HepG2 (cell line): ENCODE results near the gene PKD2L1. TPM values are rescaled to one million over a fixed set of nuclear protein-coding genes. Genes with fewer than 3 reads are reported as not detected.
A peak's percentile ranks its signal among the peaks of the same experiment; 100 is the strongest.

ENCODE experiments used
- AHR ChIP-seq: IDR thresholded peaks from 2 replicates; pipeline ENCODE4 v1.6.1; 2018; ENCODE audit warnings: missing genetic modification reagents, missing compliant biosample characterization
- ATF7-NPFF ChIP-seq: sonication (generic); formaldehyde crosslinking; IDR thresholded peaks from 2 replicates; pipeline ENCODE4 v1.8.1; 2023; ENCODE audit warnings: mild to moderate bottlenecking, low read depth, missing genetic modification reagents, moderate library complexity
- BCLAF1 ChIP-seq: fragments of 450-650 bp; IDR thresholded peaks from 2 replicates; pipeline ENCODE4 v1.6.1; 2017; ENCODE audit warnings: mild to moderate bottlenecking
- ERF ChIP-seq: IDR thresholded peaks from 2 replicates; pipeline ENCODE4 v1.6.1; 2018; ENCODE audit warnings: missing biosample characterization, missing genetic modification reagents
- FOXA3 ChIP-seq: IDR thresholded peaks from 2 replicates; pipeline ENCODE4 v1.6.1; 2016; ENCODE audit warnings: missing genetic modification reagents, missing compliant biosample characterization
- HOMEZ ChIP-seq: IDR thresholded peaks from 2 replicates; pipeline ENCODE4 v1.6.1; 2016; ENCODE audit warnings: low read depth
- IKZF4 ChIP-seq: sonication (generic); formaldehyde crosslinking; IDR thresholded peaks from 2 replicates; pipeline ENCODE4 v1.5.1; 2020; ENCODE audit warnings: borderline replicate concordance, mild to moderate bottlenecking, low read depth, missing genetic modification reagents; ENCODE audit errors: not compliant biosample characterization
- IRX3 ChIP-seq: sonication (generic); formaldehyde crosslinking; IDR thresholded peaks from 2 replicates; pipeline ENCODE4 v1.8.1; 2023; ENCODE audit warnings: mild to moderate bottlenecking, low read depth, missing genetic modification reagents, borderline replicate concordance
- ISL2 ChIP-seq: sonication (generic); formaldehyde crosslinking; IDR thresholded peaks from 2 replicates; pipeline ENCODE4 v1.5.0; 2020; ENCODE audit warnings: missing genetic modification reagents
- JUND ChIP-seq: sonication (generic); formaldehyde crosslinking; IDR thresholded peaks from 2 replicates; pipeline ENCODE4 v1.8.0; 2022; ENCODE audit warnings: mild to moderate bottlenecking, missing genetic modification reagents
- KLF13 ChIP-seq: sonication (generic); formaldehyde crosslinking; IDR thresholded peaks from 2 replicates; pipeline ENCODE4 v1.4.0; 2020; ENCODE audit warnings: mild to moderate bottlenecking, missing genetic modification reagents
- KMT2B ChIP-seq: IDR thresholded peaks from 2 replicates; pipeline ENCODE4 v1.6.1; 2016; ENCODE audit warnings: missing genetic modification reagents, missing compliant biosample characterization
- MBD4 ChIP-seq: IDR thresholded peaks from 2 replicates; pipeline ENCODE4 v1.6.1; 2012; ENCODE audit warnings: low read length, inconsistent platforms, borderline replicate concordance
- MIER3 ChIP-seq: IDR thresholded peaks from 2 replicates; pipeline ENCODE4 v1.6.1; 2016; ENCODE audit warnings: missing compliant biosample characterization, borderline replicate concordance
- NFYB ChIP-seq: sonication (generic); formaldehyde crosslinking; IDR thresholded peaks from 2 replicates; pipeline ENCODE4 v1.4.0; 2020; ENCODE audit warnings: missing genetic modification reagents
- SIX1 ChIP-seq: sonication (generic); formaldehyde crosslinking; IDR thresholded peaks from 2 replicates; pipeline ENCODE4 v1.4.0; 2020; ENCODE audit warnings: missing genetic modification reagents, borderline replicate concordance
- TAF1 ChIP-seq: sonication (generic); formaldehyde crosslinking; IDR thresholded peaks from 2 replicates; pipeline ENCODE4 v1.4.0; 2020; ENCODE audit warnings: missing genetic modification reagents
- TAF15 ChIP-seq: fragments of 200-400 bp; formaldehyde crosslinking; IDR thresholded peaks from one replicate; pipeline ENCODE4 v1.6.1; 2018; ENCODE audit warnings: mild to moderate bottlenecking, low read depth, low read length; ENCODE audit not compliant: poor library complexity, severe bottlenecking
- ZNF274 ChIP-seq: sonication (generic); formaldehyde crosslinking; IDR thresholded peaks from 2 replicates; pipeline ENCODE4 v1.5.1; 2020; ENCODE audit warnings: mild to moderate bottlenecking, missing genetic modification reagents
- ZNF530 ChIP-seq: sonication (generic); formaldehyde crosslinking; IDR thresholded peaks from 2 replicates; pipeline ENCODE4 v1.5.0; 2020; ENCODE audit warnings: low read depth, mild to moderate bottlenecking, missing genetic modification reagents
- ZSCAN9 ChIP-seq: IDR thresholded peaks from 2 replicates; pipeline ENCODE4 v1.6.1; 2016; ENCODE audit warnings: borderline replicate concordance
- polyA plus RNA-seq, 8 experiments: library from polyadenylated mRNA; depleted of rRNA in 3 of 8; stranded (reverse) in 7 of 8; unstranded in 1 of 8; fragments of >200 nt; fragmentation: Illumina TruSeq in 4 of 8; extraction: Trizol in 4 of 8; gene quantifications; 2 replicates each; pipeline versions ENCODE4 v1.2.1 to v1.2.3, GENCODE V29; 2011 to 2016; ENCODE audit warnings: low read depth in 4 of 8, missing spikeins in 1 of 8, mixed read lengths in 1 of 8; ENCODE audit not compliant: insufficient read depth in 1 of 8
- total RNA-seq, 5 experiments: library from RNA; depleted of rRNA; stranded (reverse); fragments of >200 nt; fragmentation: Illumina TruSeq; extraction: Trizol; gene quantifications; 2 replicates each; pipeline ENCODE4 v1.2.3, GENCODE V29; 2016; ENCODE audit warnings: low read depth in 1 of 5

Gene PKD2L1
- total and polyA plus RNA-seq, 2 of the 13 experiments (the other 11 are each of a cell fraction or from before 2014, with no cell fraction given), result 0.07 to 0.15 TPM

GRCh38 chr10:100267239-100268104 is 62.6 kb downstream of the PKD2L1 start, which contains the start of gene CWF19L1 (continued):
- TF ChIP-seq ZNF530 (CRISPR knock-in tag) (no peak), KLF13 (CRISPR knock-in tag) (no peak), IRX3 (no peak), MIER3 (CRISPR knock-in tag) (peak; percentile 50; the same call in 1 of the 2 replicates), ISL2 (CRISPR knock-in tag) (peak; percentile 59; the same call in 1 of the 2 replicates), ZNF274 (no peak), TAF15 (no peak), IKZF4 (CRISPR knock-in tag) (no peak), ZSCAN9 (CRISPR knock-in tag) (peak; percentile 42; the same call in 1 of the 2 replicates), ERF (CRISPR knock-in tag) (0 out of 2 replicates have a peak, but pooled peaks have one; percentile 53), TAF1 (CRISPR knock-in tag) (peak; percentile 69), SIX1 (no peak), BCLAF1 (no peak), NFYB (CRISPR knock-in tag) (peak; percentile 92), FOXA3 (peak; percentile 49), JUND (CRISPR knock-in tag) (no peak), MBD4 (no peak), ATF7-NPFF (CRISPR knock-in tag) (no peak), KMT2B (CRISPR knock-in tag) (peak; percentile 97), HOMEZ (peak; percentile 65; the same call in 1 of the 2 replicates), AHR (CRISPR knock-in tag) (no peak)
